SU-DHL-6 (cell line): ENCODE measurements around the gene ITGA6.

ENCODE experiments used
- H2AFZ ChIP-seq: fragments of 200-600 bp; sonication (generic); 2 replicates; pipeline ENCODE4 v1.6.1; 2014; ENCODE audit warnings: low read depth, mild to moderate bottlenecking, moderate library complexity, mixed read lengths, antibody characterized with exemption, low read length; ENCODE audit not compliant: severe bottlenecking
- H3F3A ChIP-seq: fragments of 200-600 bp; shearing (Covaris generic); 2 replicates; pipeline ENCODE4 v1.6.0; 2016; ENCODE audit warnings: antibody characterized with exemption, mild to moderate bottlenecking; ENCODE audit not compliant: insufficient read depth
- H3K27ac ChIP-seq: fragments of 200-600 bp; sonication (generic); 2 replicates; pipeline ENCODE4 v1.5.1; 2016; ENCODE audit warnings: low read depth, mild to moderate bottlenecking, low read length, moderate library complexity, mixed read lengths
- H3K27me3 ChIP-seq: fragments of 200-600 bp; sonication (generic), shearing (Covaris generic); 2 replicates; pipeline ENCODE4 v1.6.0; 2014; ENCODE audit warnings: mild to moderate bottlenecking, low read length
- H3K36me3 ChIP-seq: fragments of 200-600 bp; sonication (generic); 2 replicates; pipeline ENCODE4 v1.6.1; 2014; ENCODE audit warnings: mild to moderate bottlenecking, low read length, mixed read lengths
- H3K4me2 ChIP-seq: fragments of 300-600, 200-600 bp; shearing (Covaris generic), sonication (generic); 2 replicates; pipeline ENCODE4 v1.6.0; 2014; ENCODE audit warnings: low read length, low read depth, mild to moderate bottlenecking; ENCODE audit not compliant: poor library complexity, severe bottlenecking
- H3K4me3 ChIP-seq: fragments of 200-600 bp; sonication (generic); 2 replicates; pipeline ENCODE4 v1.5.1; 2014; ENCODE audit warnings: antibody characterized with exemption, low read length, mild to moderate bottlenecking, mixed read lengths; ENCODE audit not compliant: insufficient read depth, poor library complexity, severe bottlenecking
- H3K79me2 ChIP-seq: fragments of 200-600 bp; sonication (generic); 2 replicates; pipeline ENCODE4 v1.6.1; 2014; ENCODE audit warnings: mild to moderate bottlenecking, low read length, moderate library complexity; ENCODE audit not compliant: insufficient read depth
- H3K9ac ChIP-seq: fragments of 200-600 bp; sonication (generic); 2 replicates; pipeline ENCODE4 v1.7.0; 2014; ENCODE audit warnings: mild to moderate bottlenecking, low read length
- H3K9me2 ChIP-seq: fragments of 200-600 bp; sonication (generic); replicated peaks from 2 replicates; pipeline ENCODE4 v1.6.1; 2014; ENCODE audit warnings: low read length; ENCODE audit not compliant: insufficient read depth
- H3K9me3 ChIP-seq: fragments of 200-600 bp; sonication (generic); 2 replicates; pipeline ENCODE4 v1.6.1; 2014; ENCODE audit warnings: low read length, mixed read lengths; ENCODE audit not compliant: insufficient read depth
- H4K20me1 ChIP-seq: fragments of 200-600 bp; sonication (generic); 2 replicates; pipeline ENCODE4 v1.6.1; 2014; ENCODE audit warnings: low read depth, mild to moderate bottlenecking, antibody characterized with exemption, low read length, moderate library complexity, mixed read lengths
- CTCF ChIP-seq: fragments of 200-600 bp; sonication (generic); IDR thresholded peaks from one replicate; pipeline ENCODE4 v1.5.1; 2017; ENCODE audit warnings: antibody characterized with exemption, mild to moderate bottlenecking, low read length, moderate library complexity; ENCODE audit not compliant: insufficient read depth, poor library complexity, severe bottlenecking
- EZH2phosphoT487 ChIP-seq: fragments of 200-600 bp; sonication (generic), shearing (Covaris generic); conservative IDR thresholded peaks from 2 replicates; pipeline ENCODE4 v1.6.1; 2018; ENCODE audit warnings: mild to moderate bottlenecking, antibody characterized with exemption, low read length, moderate library complexity, mixed read lengths

ITGA6 gene

GRCh38 chr2:172458561-172459124 is 31.3 kb downstream of the ITGA6 start:
- Histone ChIP-seq H2AFZ (no peak overlapping the region), H3K27me3 (no peaks in the 10 kb centered on the region), H3K4me3 (no peak overlapping the region), H3K9ac (no peak overlapping the region), H3K4me2 (no peak overlapping the region), H3K9me3 (no peaks in the 10 kb centered on the region), H4K20me1 (no peaks in the 10 kb centered on the region), H3F3A (no peaks in the 10 kb centered on the region), H3K36me3 (no peaks in the 10 kb centered on the region), H3K27ac (no peak overlapping the region), H3K9me2 (no peaks in the 10 kb centered on the region), H3K79me2 (no peaks in the 10 kb centered on the region)
- TF ChIP-seq EZH2phosphoT487 (no peak), CTCF (no peak)

GRCh38 chr2:172460780-172461201 is 33.4 kb downstream of the ITGA6 start:
- no peak overlapping the region for H3K9ac ChIP-seq
- H3K79me2 ChIP-seq, result no peaks in the 10 kb centered on the region

GRCh38 chr2:172461591-172462372 is 34.4 kb downstream of the ITGA6 start:
- no peak overlapping the region for H2AFZ ChIP-seq
- H3K36me3 ChIP-seq, result no peaks in the 10 kb centered on the region
- H3K27me3 ChIP-seq, result no peaks in the 10 kb centered on the region
- H3K27ac ChIP-seq, result no peak overlapping the region
- H3K4me3 ChIP-seq, result no peak overlapping the region
- TF ChIP-seq EZH2phosphoT487 (no peak), CTCF (peak; percentile 90)
- H3F3A ChIP-seq, result no peaks in the 10 kb centered on the region
- no peaks in the 10 kb centered on the region for H3K79me2 ChIP-seq
- no peak overlapping the region for H3K4me2 ChIP-seq
- H3K9ac ChIP-seq, result no peak overlapping the region
- no peaks in the 10 kb centered on the region for H3K9me3 ChIP-seq
- H3K9me2 ChIP-seq, result no peaks in the 10 kb centered on the region
- no peaks in the 10 kb centered on the region for H4K20me1 ChIP-seq

More at GRCh38 chr2:172460780-172461201, 33.4 kb downstream of the ITGA6 start:
- Histone ChIP-seq H3K36me3 (no peaks in the 10 kb centered on the region), H3K27ac (no peak overlapping the region), H3K9me2 (no peaks in the 10 kb centered on the region), H3K4me2 (no peak overlapping the region), H3K4me3 (no peak overlapping the region), H3K9me3 (no peaks in the 10 kb centered on the region), H3F3A (no peaks in the 10 kb centered on the region), H4K20me1 (no peaks in the 10 kb centered on the region), H3K27me3 (no peaks in the 10 kb centered on the region), H2AFZ (no peak overlapping the region)
- no peak for TF ChIP-seq CTCF
- TF ChIP-seq EZH2phosphoT487, result no peak
